Tibial nerve (tissue), 4 donors: Measurements from ENCODE around the gene BRAT1. TPM values are rescaled to one million over a fixed set of nuclear protein-coding genes. Genes with fewer than 3 reads are reported as not detected.

Experiments used
- DNase-seq, 2 donors: peaks; one replicate each; pipeline ENCODE4 v3.0.0-alpha.2; 2019; ENCODE audit warnings: low spot score in 2 of 2
- H3K27ac ChIP-seq, 4 donors: fragments of 200-600 bp; sonication (generic) in 3 of 4; one replicate each; pipeline ENCODE4 v1.5.1; 2017 to 2019; ENCODE audit warnings: mild to moderate bottlenecking in 1 of 4
- H3K27me3 ChIP-seq, 2 donors: fragments of 200-600 bp; sonication (generic) in 1 of 2; one replicate each; pipeline versions ENCODE4 v1.5.1 to v1.6.0; 2017 to 2019
- H3K36me3 ChIP-seq, 3 donors: fragments of 200-600 bp; sonication (generic); one replicate each; pipeline ENCODE4 v1.5.1; 2018 to 2019
- H3K4me1 ChIP-seq, 4 donors: fragments of 200-600 bp; sonication (generic) in 3 of 4; one replicate each; pipeline ENCODE4 v1.5.1; 2017 to 2019
- H3K4me3 ChIP-seq, 4 donors: fragments of 200-600 bp; sonication (generic) in 3 of 4; one replicate each; pipeline ENCODE4 v1.5.1; 2017 to 2019; ENCODE audit warnings: mild to moderate bottlenecking in 1 of 4, moderate library complexity in 1 of 4
- H3K9me3 ChIP-seq, 4 donors: fragments of 200-600 bp; sonication (generic) in 3 of 4; one replicate each; pipeline ENCODE4 v1.5.1; 2017 to 2019
- EP300 ChIP-seq, 2 donors: sonication (generic); formaldehyde crosslinking; IDR thresholded peaks; one replicate each; pipeline ENCODE4 v1.6.1; 2017; ENCODE audit warnings: antibody characterized with exemption in 2 of 2, mild to moderate bottlenecking in 1 of 2
- POLR2A ChIP-seq, 2 donors: fragments of 450-650 bp; IDR thresholded peaks; one replicate each; pipeline ENCODE4 v1.6.1; 2017; ENCODE audit warnings: antibody characterized with exemption in 2 of 2, mild to moderate bottlenecking in 2 of 2, moderate library complexity in 2 of 2
- WGBS, 2 donors: methylation state at CpG; one replicate each; pipeline ENCODE4 v1.1.5; 2018; 5-methylcytosine and 5-hydroxymethylcytosine counted together
- total RNA-seq, 4 donors: library from RNA; depleted of rRNA; stranded (reverse); fragments of >200 nt; gene quantifications; one replicate each; pipeline ENCODE4 v1.1.0, GENCODE V29; 2016
- TF ChIP-seq, protein P1 (sequence below), 5 experiments: fragments of 200-600 bp in 3 of 5; fragments of 450-650 bp in 2 of 5; sonication (generic) in 3 of 5; IDR thresholded peaks; one replicate each; pipeline ENCODE4 v1.5.1; 2016 to 2019; ENCODE audit warnings: antibody characterized with exemption in 5 of 5, mild to moderate bottlenecking in 3 of 5, moderate library complexity in 2 of 5

BRAT1 gene
- total RNA-seq, 4 donors from 2014 or later = 38.0 to 72.9 (median 52.0) TPM

DNA sequence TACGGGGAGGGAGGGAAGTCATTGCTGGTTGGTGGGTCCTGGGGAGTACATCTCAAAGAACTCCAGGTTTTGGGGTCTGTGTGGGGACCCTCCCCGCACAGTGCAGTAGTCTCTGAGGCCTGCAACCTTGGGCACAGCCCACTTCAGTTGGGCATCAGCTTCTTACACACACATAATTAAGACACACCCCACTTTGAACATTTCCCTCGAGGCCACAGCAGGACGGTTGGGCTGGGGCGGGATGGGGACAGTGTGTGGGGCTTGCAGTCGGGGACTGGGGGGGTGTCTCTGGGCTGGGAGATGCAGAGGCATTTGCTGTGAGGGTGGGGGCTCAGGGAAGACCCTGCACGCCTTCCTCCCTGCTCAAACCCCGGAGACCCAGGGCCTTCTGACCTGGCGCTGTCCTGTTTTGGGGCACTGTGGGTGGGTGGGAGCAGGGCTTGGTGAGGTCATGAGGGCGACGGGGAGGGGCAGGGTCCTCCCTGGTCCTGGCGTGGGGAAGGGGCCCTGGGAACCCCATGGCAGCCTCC lies 34.5 kb downstream of the BRAT1 start:
- H3K4me1 ChIP-seq = peaks cover 0 to 83% (median 67%) of the 10 kb centered on the region in 4 donors
- peak overlapping the region in 2 of 4 donors; percentile 65 to 71 for H3K27ac ChIP-seq
- WGBS, 2 donors = 26 to 36% methylated on average over 11 to 12 of the region's 12 CpGs
- peak overlapping the region; percentile 43 to 63 (median 52) for H3K4me3 ChIP-seq
- peaks cover 0 to 7% (median 0%) of the 10 kb centered on the region in 3 donors for H3K36me3 ChIP-seq
- H3K27me3 ChIP-seq = peaks cover 0 to 27% of the 10 kb centered on the region in 2 donors
- no peak for DNase-seq
- TF ChIP-seq EP300 (IDR thresholded peaks at IDR 0.05) (no peak), POLR2A (IDR thresholded peaks at IDR 0.05) (no peak)
- TF ChIP-seq, protein P1, sequence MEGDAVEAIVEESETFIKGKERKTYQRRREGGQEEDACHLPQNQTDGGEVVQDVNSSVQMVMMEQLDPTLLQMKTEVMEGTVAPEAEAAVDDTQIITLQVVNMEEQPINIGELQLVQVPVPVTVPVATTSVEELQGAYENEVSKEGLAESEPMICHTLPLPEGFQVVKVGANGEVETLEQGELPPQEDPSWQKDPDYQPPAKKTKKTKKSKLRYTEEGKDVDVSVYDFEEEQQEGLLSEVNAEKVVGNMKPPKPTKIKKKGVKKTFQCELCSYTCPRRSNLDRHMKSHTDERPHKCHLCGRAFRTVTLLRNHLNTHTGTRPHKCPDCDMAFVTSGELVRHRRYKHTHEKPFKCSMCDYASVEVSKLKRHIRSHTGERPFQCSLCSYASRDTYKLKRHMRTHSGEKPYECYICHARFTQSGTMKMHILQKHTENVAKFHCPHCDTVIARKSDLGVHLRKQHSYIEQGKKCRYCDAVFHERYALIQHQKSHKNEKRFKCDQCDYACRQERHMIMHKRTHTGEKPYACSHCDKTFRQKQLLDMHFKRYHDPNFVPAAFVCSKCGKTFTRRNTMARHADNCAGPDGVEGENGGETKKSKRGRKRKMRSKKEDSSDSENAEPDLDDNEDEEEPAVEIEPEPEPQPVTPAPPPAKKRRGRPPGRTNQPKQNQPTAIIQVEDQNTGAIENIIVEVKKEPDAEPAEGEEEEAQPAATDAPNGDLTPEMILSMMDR (IDR thresholded peaks at IDR 0.05) = no peak
- no peaks in the 10 kb centered on the region for H3K9me3 ChIP-seq

GRCh38 chr7:2520131-2520760 lies 35.1 kb downstream of the BRAT1 start:
- WGBS, 2 donors = 4 to 13% methylated on average over 9 to 30 of the region's 37 CpGs
- Histone ChIP-seq H3K4me1 (peaks cover 0 to 77% (median 63%) of the 10 kb centered on the region in 4 donors), H3K9me3 (no peaks in the 10 kb centered on the region), H3K27ac (peak overlapping the region in 2 of 4 donors; percentile 52 to 65), H3K27me3 (peaks cover 0 to 22% of the 10 kb centered on the region in 2 donors), H3K36me3 (peaks cover 0 to 1% (median 0%) of the 10 kb centered on the region in 3 donors), H3K4me3 (peak overlapping the region; percentile 43 to 63 (median 52))
- no peak for DNase-seq
- TF ChIP-seq, protein P1 (IDR thresholded peaks at IDR 0.05) = peak in 2 of 5 experiments; percentile 13 to 37
- no peak for TF ChIP-seq EP300 (IDR thresholded peaks at IDR 0.05)

GRCh38 chr7:2519119-2519930 lies 36.0 kb downstream of the BRAT1 start, which contains the start of gene LFNG:
Gene LFNG, plus strand, starts transcription at chr7:2519774. Its CDS starts 88 bp downstream, at chr7:2519862.
- DNase-seq = peak; percentile 73 to 76
- H3K27me3 ChIP-seq = peaks cover 0 to 20% of the 10 kb centered on the region in 2 donors
- peak; percentile 84 to 92 for TF ChIP-seq POLR2A (IDR thresholded peaks at IDR 0.05)
- TF ChIP-seq, protein P1 (IDR thresholded peaks at IDR 0.05) = peak in 1 of 5 experiments; percentile 43
- TF ChIP-seq EP300 (IDR thresholded peaks at IDR 0.05) = peak in 1 of 2 donors; percentile 92

GRCh38 chr7:2518737-2519118 lies 36.6 kb downstream of the BRAT1 start:
- Histone ChIP-seq H3K27me3 (peaks cover 0 to 20% of the 10 kb centered on the region in 2 donors), H3K27ac (peak overlapping the region in 3 of 4 donors; percentile 47 to 75 (median 75)), H3K4me3 (peak overlapping the region; percentile 43 to 63 (median 54)), H3K4me1 (peaks cover 0 to 62% (median 47%) of the 10 kb centered on the region in 4 donors), H3K36me3 (no peaks in the 10 kb centered on the region), H3K9me3 (no peaks in the 10 kb centered on the region)
- no peak for DNase-seq
- 10 to 20% methylated on average over 23 to 28 of the region's 41 CpGs for WGBS, 2 donors
- TF ChIP-seq EP300 (IDR thresholded peaks at IDR 0.05) (no peak), POLR2A (IDR thresholded peaks at IDR 0.05) (no peak)
- TF ChIP-seq, protein P1 (IDR thresholded peaks at IDR 0.05) = no peak

More at GRCh38 chr7:2519119-2519930, 36.0 kb downstream of the BRAT1 start, which contains the start of gene LFNG:
- peak within 1 kb of the TSS in 3 of 4 donors; percentile 52 to 75 (median 75) for H3K27ac ChIP-seq
- no peaks in the 10 kb centered on the region for H3K9me3 ChIP-seq
- peak within 1 kb of the TSS; percentile 43 to 63 (median 54) for H3K4me3 ChIP-seq
- H3K36me3 ChIP-seq = no peaks in the 10 kb centered on the region
- WGBS, 2 donors = 3% methylated on average over 19 to 48 of the region's 95 CpGs
- H3K4me1 ChIP-seq = peaks cover 0 to 68% (median 53%) of the 10 kb centered on the region in 4 donors
